Body of pancreas (tissue), 4 donors: ENCODE data around the gene PGAP3. TPM values are rescaled to one million over a fixed set of nuclear protein-coding genes. Genes with fewer than 3 reads are reported as not detected.
A peak's percentile ranks its signal among the peaks of the same experiment; 100 is the strongest.

Experiments used
- ATAC-seq: fragments of 150-250 bp; one replicate; pipeline ENCODE4 v1.9.1; 2016
- DNase-seq, 4 donors: peaks; one replicate each; pipeline ENCODE4 v3.0.0-alpha.2; 2019
- H3K27ac ChIP-seq, 4 donors: fragments of 200-600 bp; sonication (generic); 1 replicate in 3 of 4; 2 replicates in 1 of 4; pipeline versions ENCODE4 v1.5.1 to v1.6.1; 2016 to 2019; ENCODE audit warnings: mild to moderate bottlenecking in 1 of 4, mixed read lengths in 1 of 4, moderate library complexity in 1 of 4
- H3K27me3 ChIP-seq, 2 donors: fragments of 200-600 bp; sonication (generic); one replicate each; pipeline ENCODE4 v1.6.0; 2016; ENCODE audit warnings: mild to moderate bottlenecking in 1 of 2
- H3K36me3 ChIP-seq, 2 donors: fragments of 200-600 bp; sonication (generic); replicated peaks in 1 of 2; 2 replicates each; pipeline ENCODE4 v1.5.1; 2016; ENCODE audit warnings: low read depth in 2 of 2; ENCODE audit not compliant: insufficient read depth in 1 of 2
- H3K4me1 ChIP-seq: fragments of 200-600 bp; sonication (generic); one replicate; pipeline ENCODE4 v1.6.0; 2016
- H3K4me3 ChIP-seq, 2 donors: fragments of 200-600 bp; sonication (generic); 1 replicate in 1 of 2; 2 replicates in 1 of 2; pipeline ENCODE4 v1.5.1; 2016 to 2019
- H3K9me3 ChIP-seq, 3 donors: fragments of 200-600 bp; sonication (generic); 1 replicate in 2 of 3; 2 replicates in 1 of 3; pipeline ENCODE4 v1.5.1; 2016
- POLR2A ChIP-seq, 3 donors: fragments of 450-650 bp; IDR thresholded peaks; one replicate each; pipeline ENCODE4 v1.6.1; 2016; ENCODE audit warnings: antibody characterized with exemption in 3 of 3, mild to moderate bottlenecking in 2 of 3
- WGBS, 2 donors: methylation state at CpG; one replicate each; pipeline ENCODE4 v1.1.5; 2017; 5-methylcytosine and 5-hydroxymethylcytosine counted together
- intact Hi-C: fragments of 100-400 bp; cut with DNase I; formaldehyde crosslinking; loops from one replicate; pipeline ENCODE4 v1.15.1; 2023
- total RNA-seq, 2 donors: library from RNA; depleted of rRNA; stranded (reverse); fragments of >200 nt; gene quantifications; one replicate each; pipeline ENCODE4 v1.1.0, GENCODE V29; 2016
- TF ChIP-seq, protein P1 (sequence below), 7 experiments: fragments of 450-650 bp in 4 of 7; fragments of 200-600 bp in 3 of 7; sonication (generic) in 3 of 7; IDR thresholded peaks; one replicate each; pipeline ENCODE4 v1.5.1; 2016 to 2019; ENCODE audit warnings: antibody characterized with exemption in 7 of 7

Gene PGAP3
- total RNA-seq, 2 donors from 2014 or later: 13.8 to 33.2 TPM

DNA sequence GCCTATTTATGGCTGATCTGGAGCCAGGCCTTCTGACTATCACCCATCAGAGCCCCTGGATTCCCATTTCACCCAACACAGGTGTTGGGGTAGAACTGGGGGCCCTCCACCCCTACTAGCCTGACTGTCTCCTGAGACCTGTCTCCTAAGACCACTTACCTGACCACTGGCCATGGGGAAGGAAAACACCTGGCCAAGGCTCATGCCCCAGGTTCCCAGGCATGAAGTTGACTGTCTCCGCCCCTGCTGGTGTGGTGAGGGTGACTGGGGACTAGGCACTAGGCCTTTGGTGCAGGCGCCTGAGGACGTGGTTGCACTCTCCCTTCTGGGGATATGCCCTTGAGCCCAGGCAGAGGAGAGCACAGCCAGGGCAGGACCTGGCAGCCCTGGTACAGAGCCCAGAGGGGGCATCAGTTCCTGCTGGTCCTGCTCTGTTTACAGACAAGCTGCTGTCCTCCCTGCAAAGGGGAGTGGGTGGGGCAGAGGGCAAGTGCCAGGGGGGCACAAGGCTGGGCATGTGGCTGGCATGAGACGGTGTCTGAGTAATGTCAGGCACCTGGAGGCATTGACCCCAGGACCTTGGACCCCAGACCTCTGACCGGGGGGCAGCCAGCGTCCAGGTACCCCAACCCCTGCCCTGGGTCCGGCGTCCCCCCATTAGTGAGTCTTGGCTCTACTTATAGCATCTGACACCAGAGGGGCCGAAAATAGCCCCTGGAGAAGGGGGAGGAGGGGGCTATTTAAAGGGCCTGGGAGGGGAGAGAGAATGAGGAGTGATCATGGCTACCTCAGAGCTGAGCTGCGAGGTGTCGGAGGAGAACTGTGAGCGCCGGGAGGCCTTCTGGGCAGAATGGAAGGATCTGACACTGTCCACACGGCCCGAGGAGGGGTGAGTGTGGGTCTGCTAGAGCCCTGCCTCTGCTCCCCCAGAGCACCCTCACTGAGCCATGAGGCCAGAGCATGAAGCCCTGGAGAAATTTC lies 23.0 kb downstream of the PGAP3 start, which contains the start of gene TCAP:
Gene TCAP, plus strand, starts transcription at position 769 of the 981 bp plus-strand sequence. Its CDS starts 11 bp downstream, at position 780.
- ATAC-seq: no peak
- peaks cover 0 to 6% of the 10 kb centered on the region in 2 donors for H3K36me3 ChIP-seq
- no peak for TF ChIP-seq POLR2A (IDR thresholded peaks at IDR 0.05)
- TF ChIP-seq, protein P1, sequence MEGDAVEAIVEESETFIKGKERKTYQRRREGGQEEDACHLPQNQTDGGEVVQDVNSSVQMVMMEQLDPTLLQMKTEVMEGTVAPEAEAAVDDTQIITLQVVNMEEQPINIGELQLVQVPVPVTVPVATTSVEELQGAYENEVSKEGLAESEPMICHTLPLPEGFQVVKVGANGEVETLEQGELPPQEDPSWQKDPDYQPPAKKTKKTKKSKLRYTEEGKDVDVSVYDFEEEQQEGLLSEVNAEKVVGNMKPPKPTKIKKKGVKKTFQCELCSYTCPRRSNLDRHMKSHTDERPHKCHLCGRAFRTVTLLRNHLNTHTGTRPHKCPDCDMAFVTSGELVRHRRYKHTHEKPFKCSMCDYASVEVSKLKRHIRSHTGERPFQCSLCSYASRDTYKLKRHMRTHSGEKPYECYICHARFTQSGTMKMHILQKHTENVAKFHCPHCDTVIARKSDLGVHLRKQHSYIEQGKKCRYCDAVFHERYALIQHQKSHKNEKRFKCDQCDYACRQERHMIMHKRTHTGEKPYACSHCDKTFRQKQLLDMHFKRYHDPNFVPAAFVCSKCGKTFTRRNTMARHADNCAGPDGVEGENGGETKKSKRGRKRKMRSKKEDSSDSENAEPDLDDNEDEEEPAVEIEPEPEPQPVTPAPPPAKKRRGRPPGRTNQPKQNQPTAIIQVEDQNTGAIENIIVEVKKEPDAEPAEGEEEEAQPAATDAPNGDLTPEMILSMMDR (IDR thresholded peaks at IDR 0.05): no peak
- 37 to 59% methylated on average over 9 to 12 of the region's 15 CpGs for WGBS, 2 donors
- H3K4me1 ChIP-seq: peaks cover 24% of the 10 kb centered on the region
- no peaks in the 10 kb centered on the region for H3K9me3 ChIP-seq
- H3K4me3 ChIP-seq: no peak within 1 kb of the TSS
- no peak within 1 kb of the TSS for H3K27ac ChIP-seq
- H3K27me3 ChIP-seq: no peaks in the 10 kb centered on the region
- intact Hi-C loops: no loop called here
- no peak for DNase-seq

DNA sequence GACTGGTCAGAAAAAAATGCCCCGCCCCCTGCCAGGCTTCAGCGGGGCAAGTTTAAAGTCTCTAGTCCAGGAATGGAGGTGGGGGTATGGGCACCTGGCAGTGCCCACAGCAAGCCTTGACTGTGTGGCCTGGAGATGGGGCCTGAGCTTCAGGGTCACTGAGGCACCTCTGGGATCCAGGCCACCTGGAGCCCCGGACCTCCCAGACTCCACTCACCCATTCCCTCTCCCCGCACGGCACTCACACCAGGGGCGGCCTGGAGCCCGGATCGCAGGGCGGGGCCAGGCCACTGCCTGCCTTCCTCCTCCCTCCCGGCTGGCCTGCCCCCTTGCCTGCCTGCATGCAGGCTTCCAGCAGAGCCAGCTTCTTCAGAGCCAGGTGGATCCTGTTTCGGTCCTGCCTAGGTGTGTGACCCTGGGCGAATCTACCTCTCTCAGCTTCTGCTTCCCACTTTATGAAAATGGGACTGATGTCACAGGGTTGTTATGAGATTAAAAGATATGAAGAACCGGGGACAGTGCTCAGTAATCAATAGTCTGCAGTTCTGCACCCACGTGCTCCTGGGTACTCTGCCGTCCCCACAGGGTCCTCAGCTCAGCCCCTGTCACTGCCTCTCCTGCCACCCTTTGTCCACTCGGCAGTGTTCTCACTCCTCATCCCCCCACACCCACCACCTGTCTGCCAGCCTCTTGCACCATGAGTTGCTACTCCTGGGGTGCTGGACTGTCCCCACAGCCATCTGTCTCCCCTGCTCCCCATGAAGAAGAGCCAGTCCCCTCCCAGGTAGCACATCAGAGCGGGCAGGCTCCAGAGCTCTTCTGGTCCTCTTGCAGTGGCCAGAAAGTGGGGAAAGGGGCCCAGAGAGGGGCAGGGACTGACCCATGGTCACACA lies 23.9 kb downstream of the PGAP3 start:
- intact Hi-C loops: no loop called here
- no peaks in the 10 kb centered on the region for H3K9me3 ChIP-seq
- no peak overlapping the region for H3K4me3 ChIP-seq
- H3K27me3 ChIP-seq: no peaks in the 10 kb centered on the region
- H3K36me3 ChIP-seq: peaks cover 0 to 6% of the 10 kb centered on the region in 2 donors
- H3K4me1 ChIP-seq: peaks cover 24% of the 10 kb centered on the region
- WGBS, 2 donors: 49 to 59% methylated on average over 7 to 12 of the region's 17 CpGs
- ATAC-seq (no peak), DNase-seq (no peak)
- TF ChIP-seq, protein P1 (IDR thresholded peaks at IDR 0.05): no peak
- TF ChIP-seq POLR2A (IDR thresholded peaks at IDR 0.05): no peak
- no peak overlapping the region for H3K27ac ChIP-seq

DNA sequence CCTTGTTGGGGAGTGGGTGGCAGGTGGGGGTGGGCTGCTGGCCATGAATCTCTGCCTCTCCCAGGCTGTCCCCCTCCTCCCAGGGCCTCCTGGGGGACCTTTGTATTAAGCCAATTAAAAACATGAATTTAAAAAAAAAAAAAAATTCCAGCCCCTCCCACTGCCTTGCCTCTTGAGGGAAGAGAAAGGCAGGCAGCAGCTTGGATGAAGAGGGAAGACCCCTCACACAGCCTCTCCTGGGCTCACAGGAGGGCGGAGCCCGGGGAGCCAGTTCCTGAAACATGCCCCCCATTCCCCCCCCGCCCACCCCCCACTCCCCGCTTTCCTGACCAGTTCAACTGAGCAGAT lies 24.5 kb downstream of the PGAP3 start:
- H3K4me3 ChIP-seq: no peak overlapping the region
- TF ChIP-seq, protein P1 (IDR thresholded peaks at IDR 0.05): no peak
- TF ChIP-seq POLR2A (IDR thresholded peaks at IDR 0.05): no peak
- no peak overlapping the region for H3K27ac ChIP-seq
- WGBS, 2 donors: 71 to 79% methylated on average over 3 to 4 of the region's 4 CpGs
- no peaks in the 10 kb centered on the region for H3K27me3 ChIP-seq
- no peak for ATAC-seq
- DNase-seq: no peak
- peaks cover 19% of the 10 kb centered on the region for H3K4me1 ChIP-seq
- intact Hi-C loops: no loop called here
- H3K36me3 ChIP-seq: peaks cover 0 to 6% of the 10 kb centered on the region in 2 donors
- H3K9me3 ChIP-seq: no peaks in the 10 kb centered on the region

DNA sequence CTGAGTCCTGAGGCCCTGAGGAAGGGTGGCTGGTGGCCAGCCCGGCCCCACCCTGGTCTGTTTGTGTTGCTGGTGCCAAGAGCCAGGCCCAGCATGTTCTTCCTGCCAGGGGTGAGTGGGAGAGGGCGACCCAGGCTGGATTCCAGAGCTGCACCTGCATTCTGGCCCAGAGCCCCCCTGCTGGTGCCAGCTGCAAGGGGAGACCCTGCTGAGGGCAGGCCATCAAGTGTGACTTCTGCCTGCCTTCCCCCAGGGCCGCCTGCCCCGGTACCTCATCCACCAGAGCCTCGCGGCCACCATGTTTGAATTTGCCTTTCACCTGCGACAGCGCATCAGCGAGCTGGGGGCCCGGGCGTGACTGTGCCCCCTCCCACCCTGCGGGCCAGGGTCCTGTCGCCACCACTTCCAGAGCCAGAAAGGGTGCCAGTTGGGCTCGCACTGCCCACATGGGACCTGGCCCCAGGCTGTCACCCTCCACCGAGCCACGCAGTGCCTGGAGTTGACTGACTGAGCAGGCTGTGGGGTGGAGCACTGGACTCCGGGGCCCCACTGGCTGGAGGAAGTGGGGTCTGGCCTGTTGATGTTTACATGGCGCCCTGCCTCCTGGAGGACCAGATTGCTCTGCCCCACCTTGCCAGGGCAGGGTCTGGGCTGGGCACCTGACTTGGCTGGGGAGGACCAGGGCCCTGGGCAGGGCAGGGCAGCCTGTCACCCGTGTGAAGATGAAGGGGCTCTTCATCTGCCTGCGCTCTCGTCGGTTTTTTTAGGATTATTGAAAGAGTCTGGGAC lies 25.1 kb downstream of the PGAP3 start:
- no peak overlapping the region for H3K27ac ChIP-seq
- no peak for ATAC-seq
- DNase-seq: peak in 1 of 4 donors; percentile 36
- H3K27me3 ChIP-seq: no peaks in the 10 kb centered on the region
- H3K9me3 ChIP-seq: no peaks in the 10 kb centered on the region
- WGBS, 2 donors: 86 to 90% methylated on average over 4 to 22 of the region's 22 CpGs
- peaks cover 0 to 9% of the 10 kb centered on the region in 2 donors for H3K36me3 ChIP-seq
- peaks cover 14% of the 10 kb centered on the region for H3K4me1 ChIP-seq
- H3K4me3 ChIP-seq: no peak overlapping the region
- TF ChIP-seq, protein P1 (IDR thresholded peaks at IDR 0.05): no peak
- TF ChIP-seq POLR2A (IDR thresholded peaks at IDR 0.05): no peak
- intact Hi-C loops: no loop called here
